ENCODE data around the gene TRNT1. TPM values are rescaled to one million over a fixed set of nuclear protein-coding genes. Genes with fewer than 3 reads are reported as not detected.

The TRNT1 gene
- total RNA-seq (34.8 TPM), polyA plus RNA-seq (21.1 TPM)
- long read RNA-seq, donor 1: 0 reads
- long read RNA-seq, donor 2, transcript TRNT1-201 (8 exons, 2,276 nt): major isoform, 11 of 112 reads
- long read RNA-seq, donor 2, transcript TRNT1-203 (3 exons, 976 nt): minor isoform, 6 of 112 reads
- long read RNA-seq, donor 2, partial matches to known transcripts: 54 of 112 reads
- long read RNA-seq, donor 2, other reads (novel, unspliced or antisense): 37 of 112 reads
- long read RNA-seq, donor 3, transcript TRNT1-201 (8 exons, 2,276 nt): major isoform, 6 of 53 reads
- long read RNA-seq, donor 3, partial matches to known transcripts: 23 of 53 reads
- long read RNA-seq, donor 3, other reads (novel, unspliced or antisense): 21 of 53 reads
- long read RNA-seq, donor 4, transcript TRNT1-201 (8 exons, 2,276 nt): major isoform, 5 of 18 reads
- long read RNA-seq, donor 4, partial matches to known transcripts: 10 of 18 reads
- long read RNA-seq, donor 4, other reads (novel, unspliced or antisense): 0 of 18 reads
- long read RNA-seq, donor 5, transcript TRNT1-201 (8 exons, 2,276 nt): major isoform, 9 of 58 reads
- long read RNA-seq, donor 5, partial matches to known transcripts: 25 of 58 reads
- long read RNA-seq, donor 5, other reads (novel, unspliced or antisense): 23 of 58 reads
- long read RNA-seq, donor 6, transcript TRNT1-201 (8 exons, 2,276 nt): major isoform, 6 of 11 reads
- long read RNA-seq, donor 6, partial matches to known transcripts: 0 of 11 reads
- long read RNA-seq, donor 6, other reads (novel, unspliced or antisense): 0 of 11 reads
- long read RNA-seq, donor 7, transcript TRNT1-201 (8 exons, 2,276 nt): major isoform, 10 of 47 reads
- long read RNA-seq, donor 7, partial matches to known transcripts: 11 of 47 reads
- long read RNA-seq, donor 7, other reads (novel, unspliced or antisense): 25 of 47 reads
- long read RNA-seq, donor 8, partial matches to known transcripts: 0 of 11 reads
- long read RNA-seq, donor 8, other reads (novel, unspliced or antisense): 8 of 11 reads
- long read RNA-seq, donor 9, partial matches to known transcripts: 0 of 10 reads
- long read RNA-seq, donor 9, other reads (novel, unspliced or antisense): 5 of 10 reads
- long read RNA-seq, donor 10, partial matches to known transcripts: 0 of 3 reads
- long read RNA-seq, donor 10, other reads (novel, unspliced or antisense): 0 of 3 reads

GRCh38 chr3:3126477-3127431, at the start of gene TRNT1:
Gene TRNT1 (plus strand): TSS chr3:3126940. CDS start chr3:3129041, 2,101 bp downstream.
- Histone ChIP-seq H3K27ac (ENCODE audit: low read depth in 1 of 2, low read length in 1 of 2) (peak within 1 kb of the TSS; percentile 89 to 95), H3K36me3 (ENCODE audit: control insufficient read depth in 2 of 2, insufficient read depth in 2 of 2, low read length in 1 of 2) (peaks cover 13 to 28% of the 10 kb centered on the region in 2 donors), H3K27me3 (ENCODE audit: control insufficient read depth in 2 of 2, insufficient read depth in 1 of 2, low read length in 1 of 2) (no peaks in the 10 kb centered on the region), H3K4me3 (ENCODE audit: low read length in 2 of 2) (peak within 1 kb of the TSS; percentile 94 to 97), H3K4me1 (ENCODE audit: control insufficient read depth in 2 of 2, insufficient read depth in 2 of 2, low read length in 2 of 2) (peaks cover 10 to 19% of the 10 kb centered on the region in 2 donors), H3K9me3 (ENCODE audit: control insufficient read depth in 2 of 2, insufficient read depth in 1 of 2, low read length in 1 of 2) (peaks cover 0 to 4% of the 10 kb centered on the region in 2 donors)
- WGBS: 1% methylated on average over 100 of the region's 100 CpGs
- peak; percentile 72 to 96 (median 91) for DNase-seq (ENCODE audit: low read depth in 6 of 9, low spot score in 9 of 9)

- Histone ChIP-seq H3K36me3 (ENCODE audit: control insufficient read depth in 2 of 2, insufficient read depth in 2 of 2, low read length in 1 of 2) (no peaks in the 10 kb centered on the region), H3K4me1 (ENCODE audit: control insufficient read depth in 2 of 2, insufficient read depth in 2 of 2, low read length in 2 of 2) (no peaks in the 10 kb centered on the region), H3K27ac (ENCODE audit: low read depth in 1 of 2, low read length in 1 of 2) (no peak overlapping the region), H3K9me3 (ENCODE audit: control insufficient read depth in 2 of 2, insufficient read depth in 1 of 2, low read length in 1 of 2) (no peaks in the 10 kb centered on the region), H3K4me3 (ENCODE audit: low read length in 2 of 2) (no peak overlapping the region), H3K27me3 (ENCODE audit: control insufficient read depth in 2 of 2, insufficient read depth in 1 of 2, low read length in 1 of 2) (no peaks in the 10 kb centered on the region)
- 87% methylated on average over 5 of the region's 5 CpGs for WGBS
- DNase-seq (ENCODE audit: low read depth in 6 of 9, low spot score in 9 of 9): no peak
Observed at GRCh38 chr3:3080309-3080708, 46.4 kb upstream of the TRNT1 start.

- no peaks in the 10 kb centered on the region for H3K9me3 ChIP-seq (ENCODE audit: control insufficient read depth in 2 of 2, insufficient read depth in 1 of 2, low read length in 1 of 2)
- no peaks in the 10 kb centered on the region for H3K36me3 ChIP-seq (ENCODE audit: control insufficient read depth in 2 of 2, insufficient read depth in 2 of 2, low read length in 1 of 2)
- no peak for DNase-seq (ENCODE audit: low read depth in 6 of 9, low spot score in 9 of 9)
- H3K27me3 ChIP-seq (ENCODE audit: control insufficient read depth in 2 of 2, insufficient read depth in 1 of 2, low read length in 1 of 2): no peaks in the 10 kb centered on the region
- 94% methylated on average over 9 of the region's 9 CpGs for WGBS
- no peak overlapping the region for H3K4me3 ChIP-seq (ENCODE audit: low read length in 2 of 2)
- no peaks in the 10 kb centered on the region for H3K4me1 ChIP-seq (ENCODE audit: control insufficient read depth in 2 of 2, insufficient read depth in 2 of 2, low read length in 2 of 2)
- H3K27ac ChIP-seq (ENCODE audit: low read depth in 1 of 2, low read length in 1 of 2): no peak overlapping the region
Observed at GRCh38 chr3:3081381-3082233, 45.1 kb upstream of the TRNT1 start.

DNA sequence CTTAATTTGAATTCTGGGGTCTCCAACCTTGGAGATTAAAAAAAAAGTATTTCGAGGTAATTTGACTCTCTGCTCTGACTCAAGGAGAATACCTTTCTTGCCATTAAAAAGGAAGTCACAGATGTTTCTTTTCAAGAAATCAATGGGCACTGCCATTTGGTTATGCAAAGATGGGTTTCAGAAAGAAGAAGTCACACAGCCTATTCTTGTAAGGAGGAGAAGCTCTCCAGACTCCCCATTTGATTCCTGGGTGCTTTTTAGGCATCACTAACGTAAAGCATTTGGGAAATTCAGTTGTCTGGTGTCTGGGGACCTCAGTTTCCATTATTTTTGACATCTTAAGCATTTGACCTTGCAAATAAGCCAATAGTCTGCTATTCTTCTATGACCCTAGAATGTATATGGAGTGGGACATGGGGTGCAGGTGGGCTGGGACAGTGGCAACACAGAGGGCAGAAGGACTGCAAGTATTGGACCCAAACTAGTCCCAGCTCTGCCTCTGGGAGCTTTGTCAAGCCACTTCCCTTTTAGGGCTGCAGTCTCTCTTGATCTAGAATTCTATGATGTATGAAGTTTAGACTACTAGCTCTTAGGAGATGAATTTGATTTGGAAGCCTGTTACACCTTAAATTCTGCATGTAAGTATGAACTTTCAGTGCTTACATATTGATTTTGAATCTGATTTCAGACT, 44.4 kb upstream of the TRNT1 start:
- H3K9me3 ChIP-seq (ENCODE audit: control insufficient read depth in 2 of 2, insufficient read depth in 1 of 2, low read length in 1 of 2): no peaks in the 10 kb centered on the region
- 80% methylated on average over 2 of the region's 2 CpGs for WGBS
- H3K4me1 ChIP-seq (ENCODE audit: control insufficient read depth in 2 of 2, insufficient read depth in 2 of 2, low read length in 2 of 2): no peaks in the 10 kb centered on the region
- DNase-seq (ENCODE audit: low read depth in 6 of 9, low spot score in 9 of 9): no peak
- no peaks in the 10 kb centered on the region for H3K27me3 ChIP-seq (ENCODE audit: control insufficient read depth in 2 of 2, insufficient read depth in 1 of 2, low read length in 1 of 2)
- H3K36me3 ChIP-seq (ENCODE audit: control insufficient read depth in 2 of 2, insufficient read depth in 2 of 2, low read length in 1 of 2): no peaks in the 10 kb centered on the region
- no peak overlapping the region for H3K4me3 ChIP-seq (ENCODE audit: low read length in 2 of 2)
- H3K27ac ChIP-seq (ENCODE audit: low read depth in 1 of 2, low read length in 1 of 2): no peak overlapping the region

DNA sequence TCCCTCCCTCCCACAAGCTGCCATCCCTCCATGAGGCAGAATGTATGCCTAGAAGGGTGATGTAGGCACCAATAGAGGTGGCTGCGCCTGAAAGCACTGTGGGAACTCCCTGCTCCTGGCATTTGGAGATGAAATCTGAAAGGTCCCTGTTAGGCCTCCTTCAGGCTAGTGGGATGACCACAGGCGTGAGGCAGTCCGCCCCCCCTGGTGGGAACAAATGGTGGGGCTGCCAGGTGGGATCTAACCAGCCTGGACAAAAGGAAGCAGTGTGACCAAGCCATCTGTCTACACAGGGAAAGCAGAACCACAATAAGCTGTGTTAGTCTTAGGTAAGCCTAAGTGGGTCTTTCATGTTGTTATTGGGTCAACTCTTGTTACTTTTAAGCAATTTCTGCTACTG, 41.9 kb upstream of the TRNT1 start:
- 93% methylated on average over 3 of the region's 3 CpGs for WGBS
- H3K4me3 ChIP-seq (ENCODE audit: low read length in 2 of 2): no peak overlapping the region
- H3K9me3 ChIP-seq (ENCODE audit: control insufficient read depth in 2 of 2, insufficient read depth in 1 of 2, low read length in 1 of 2): no peaks in the 10 kb centered on the region
- H3K4me1 ChIP-seq (ENCODE audit: control insufficient read depth in 2 of 2, insufficient read depth in 2 of 2, low read length in 2 of 2): no peaks in the 10 kb centered on the region
- no peaks in the 10 kb centered on the region for H3K27me3 ChIP-seq (ENCODE audit: control insufficient read depth in 2 of 2, insufficient read depth in 1 of 2, low read length in 1 of 2)
- no peaks in the 10 kb centered on the region for H3K36me3 ChIP-seq (ENCODE audit: control insufficient read depth in 2 of 2, insufficient read depth in 2 of 2, low read length in 1 of 2)
- H3K27ac ChIP-seq (ENCODE audit: low read depth in 1 of 2, low read length in 1 of 2): no peak overlapping the region
- DNase-seq (ENCODE audit: low read depth in 6 of 9, low spot score in 9 of 9): no peak

GRCh38 chr3:3085782-3086181, 41.0 kb upstream of the TRNT1 start:
- no peak for DNase-seq (ENCODE audit: low read depth in 6 of 9, low spot score in 9 of 9)
- WGBS: 88% methylated on average over 6 of the region's 6 CpGs
- H3K27me3 ChIP-seq (ENCODE audit: control insufficient read depth in 2 of 2, insufficient read depth in 1 of 2, low read length in 1 of 2): no peaks in the 10 kb centered on the region
- H3K4me3 ChIP-seq (ENCODE audit: low read length in 2 of 2): no peak overlapping the region
- H3K36me3 ChIP-seq (ENCODE audit: control insufficient read depth in 2 of 2, insufficient read depth in 2 of 2, low read length in 1 of 2): no peaks in the 10 kb centered on the region
- no peak overlapping the region for H3K27ac ChIP-seq (ENCODE audit: low read depth in 1 of 2, low read length in 1 of 2)
- no peaks in the 10 kb centered on the region for H3K4me1 ChIP-seq (ENCODE audit: control insufficient read depth in 2 of 2, insufficient read depth in 2 of 2, low read length in 2 of 2)
- H3K9me3 ChIP-seq (ENCODE audit: control insufficient read depth in 2 of 2, insufficient read depth in 1 of 2, low read length in 1 of 2): no peaks in the 10 kb centered on the region

DNA sequence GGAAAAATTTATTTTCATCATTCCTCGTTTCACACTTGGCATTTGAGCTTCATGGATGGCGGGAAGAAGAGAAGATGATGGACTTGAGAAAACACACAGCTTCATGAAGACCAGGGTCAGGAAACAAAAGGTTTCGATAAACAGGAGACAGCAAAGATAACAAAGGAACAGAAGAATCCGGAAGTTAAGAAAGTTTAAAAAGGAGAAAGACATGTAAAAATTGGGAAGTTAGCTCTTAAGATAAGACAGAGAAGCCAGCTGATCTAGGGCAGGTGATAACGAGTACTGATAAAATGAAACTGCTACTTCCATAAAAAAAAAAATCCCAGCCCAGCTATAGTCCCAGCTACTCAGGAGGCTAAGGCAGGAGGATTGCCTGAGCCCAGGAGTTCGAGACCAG, 40.5 kb upstream of the TRNT1 start:
- 67% methylated on average over 6 of the region's 6 CpGs for WGBS
- H3K4me1 ChIP-seq (ENCODE audit: control insufficient read depth in 2 of 2, insufficient read depth in 2 of 2, low read length in 2 of 2): no peaks in the 10 kb centered on the region
- H3K27me3 ChIP-seq (ENCODE audit: control insufficient read depth in 2 of 2, insufficient read depth in 1 of 2, low read length in 1 of 2): no peaks in the 10 kb centered on the region
- H3K4me3 ChIP-seq (ENCODE audit: low read length in 2 of 2): no peak overlapping the region
- no peak overlapping the region for H3K27ac ChIP-seq (ENCODE audit: low read depth in 1 of 2, low read length in 1 of 2)
- no peak for DNase-seq (ENCODE audit: low read depth in 6 of 9, low spot score in 9 of 9)
- H3K9me3 ChIP-seq (ENCODE audit: control insufficient read depth in 2 of 2, insufficient read depth in 1 of 2, low read length in 1 of 2): no peaks in the 10 kb centered on the region
- H3K36me3 ChIP-seq (ENCODE audit: control insufficient read depth in 2 of 2, insufficient read depth in 2 of 2, low read length in 1 of 2): no peaks in the 10 kb centered on the region
